ENCODE data around the gene MGLL.

MGLL gene

DNA sequence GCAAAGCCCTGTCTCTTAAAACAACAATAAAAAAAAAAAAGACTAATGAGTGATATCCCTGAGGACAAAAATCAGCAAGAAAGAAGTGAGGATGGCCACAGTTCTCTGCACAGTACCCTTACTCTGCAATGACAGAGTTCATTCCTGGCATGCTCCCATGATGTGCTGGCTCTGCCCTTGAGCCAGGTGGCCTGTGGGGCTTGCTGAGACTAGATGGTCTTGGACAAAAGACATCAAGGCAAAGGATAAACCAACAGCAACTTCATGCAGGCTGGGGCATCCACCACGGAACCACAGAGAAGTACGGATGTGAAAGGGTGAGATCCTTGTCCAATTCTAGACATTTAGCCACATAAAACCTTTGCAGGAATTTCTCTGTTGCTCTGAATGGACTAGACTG lies 12.7 kb downstream of the MGLL start:
- no peak for DNase-seq (ENCODE audit: low read depth)
- no peak for TF ChIP-seq CTCF (IDR thresholded peaks at IDR 0.05; ENCODE audit: control insufficient read depth, insufficient read depth, low read depth, low read length, missing control alignments)

DNA sequence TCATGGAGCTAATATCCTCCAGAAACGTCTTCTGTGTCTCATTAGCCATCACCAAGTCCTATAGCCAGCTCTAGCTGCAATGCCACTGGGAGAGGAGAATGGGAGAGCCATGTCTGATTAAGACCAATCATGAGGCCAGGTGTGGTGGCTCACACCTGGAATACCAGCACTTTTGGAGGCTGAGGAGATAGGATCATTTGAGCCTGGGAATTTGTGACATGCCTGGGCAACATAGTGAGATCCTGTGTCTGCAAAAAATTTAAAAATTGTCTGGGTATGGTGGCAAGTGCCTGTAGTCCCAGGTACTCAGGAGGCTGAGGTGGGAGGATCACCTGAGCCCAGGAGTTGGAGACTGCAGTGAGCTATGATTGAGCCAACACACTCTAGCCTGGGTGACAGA lies 13.1 kb downstream of the MGLL start:
- no peak for TF ChIP-seq CTCF (IDR thresholded peaks at IDR 0.05; ENCODE audit: control insufficient read depth, insufficient read depth, low read depth, low read length, missing control alignments)
- DNase-seq (ENCODE audit: low read depth) = no peak

More for the DNA sequence above, 12.7 kb downstream of the MGLL start:
- H3K4me3 ChIP-seq (ENCODE audit: control insufficient read depth, low read depth, low read length) = no peak overlapping the region

GRCh38 chr3:127808197-127808596 lies 14.1 kb downstream of the MGLL start:
- no peak for DNase-seq (ENCODE audit: low read depth)
- no peak overlapping the region for H3K4me3 ChIP-seq (ENCODE audit: control insufficient read depth, low read depth, low read length)
- no peak for TF ChIP-seq CTCF (IDR thresholded peaks at IDR 0.05; ENCODE audit: control insufficient read depth, insufficient read depth, low read depth, low read length, missing control alignments)

More for the DNA sequence above, 13.1 kb downstream of the MGLL start:
- H3K4me3 ChIP-seq (ENCODE audit: control insufficient read depth, low read depth, low read length) = no peak overlapping the region

GRCh38 chr3:127805026-127805753 lies 17.1 kb downstream of the MGLL start:
- no peak for DNase-seq (ENCODE audit: low read depth)
- no peak overlapping the region for H3K4me3 ChIP-seq (ENCODE audit: control insufficient read depth, low read depth, low read length)
- no peak for TF ChIP-seq CTCF (IDR thresholded peaks at IDR 0.05; ENCODE audit: control insufficient read depth, insufficient read depth, low read depth, low read length, missing control alignments)

DNA sequence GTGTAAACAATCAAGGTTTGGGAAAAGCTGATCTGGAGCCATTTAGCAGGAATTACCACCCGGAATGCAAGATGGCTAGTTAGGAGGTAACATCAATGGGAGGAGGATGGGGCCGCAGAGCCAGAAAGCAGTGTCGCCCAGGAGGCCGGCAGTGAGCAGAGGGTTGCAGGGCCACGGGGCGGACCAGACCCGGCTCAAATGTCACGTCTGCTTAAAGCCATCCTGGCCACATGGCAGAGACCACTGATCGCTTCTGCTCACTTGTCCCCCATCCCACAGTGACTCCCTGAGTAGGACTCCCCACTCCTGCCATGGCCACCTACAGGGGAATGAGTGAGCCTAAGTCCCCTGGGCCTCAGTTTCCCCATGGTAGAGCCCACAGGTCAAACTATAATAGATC lies 18.2 kb downstream of the MGLL start:
- no peak for DNase-seq (ENCODE audit: low read depth)
- TF ChIP-seq CTCF (IDR thresholded peaks at IDR 0.05; ENCODE audit: control insufficient read depth, insufficient read depth, low read depth, low read length, missing control alignments) = no peak
- H3K4me3 ChIP-seq (ENCODE audit: control insufficient read depth, low read depth, low read length) = no peak overlapping the region

DNA sequence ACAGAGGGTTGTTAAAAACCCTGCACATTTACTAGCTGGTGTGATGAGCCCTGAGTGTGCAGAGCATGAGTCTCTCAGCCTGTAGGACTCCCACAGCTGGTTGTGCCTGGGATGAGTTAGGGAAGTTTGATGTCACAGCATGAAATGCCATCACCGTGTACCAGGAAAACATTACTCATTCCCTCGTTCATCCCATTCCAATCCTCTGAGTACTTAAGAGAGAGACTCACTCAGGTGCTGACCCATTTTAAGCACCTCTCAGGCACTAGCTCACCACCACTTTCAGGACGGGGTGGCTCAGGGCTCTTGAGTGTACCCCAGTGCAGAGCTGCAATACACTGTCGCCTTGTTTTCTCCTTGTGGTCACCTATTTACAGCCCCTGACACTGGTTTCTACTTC lies 18.7 kb downstream of the MGLL start:
- TF ChIP-seq CTCF (IDR thresholded peaks at IDR 0.05; ENCODE audit: control insufficient read depth, insufficient read depth, low read depth, low read length, missing control alignments) = no peak
- no peak overlapping the region for H3K4me3 ChIP-seq (ENCODE audit: control insufficient read depth, low read depth, low read length)
- DNase-seq (ENCODE audit: low read depth) = peak; percentile 79

Measured in AG09309 (cell line).